NAMALWA (cell line): ENCODE data around the gene USH1C.
A peak's percentile ranks its signal among the peaks of the same experiment; 100 is the strongest.

Experiments
- DNase-seq: peaks from one replicate; pipeline ENCODE4 v3.0.0-alpha.2; 2015; ENCODE audit warnings: low spot score

USH1C gene

DNA sequence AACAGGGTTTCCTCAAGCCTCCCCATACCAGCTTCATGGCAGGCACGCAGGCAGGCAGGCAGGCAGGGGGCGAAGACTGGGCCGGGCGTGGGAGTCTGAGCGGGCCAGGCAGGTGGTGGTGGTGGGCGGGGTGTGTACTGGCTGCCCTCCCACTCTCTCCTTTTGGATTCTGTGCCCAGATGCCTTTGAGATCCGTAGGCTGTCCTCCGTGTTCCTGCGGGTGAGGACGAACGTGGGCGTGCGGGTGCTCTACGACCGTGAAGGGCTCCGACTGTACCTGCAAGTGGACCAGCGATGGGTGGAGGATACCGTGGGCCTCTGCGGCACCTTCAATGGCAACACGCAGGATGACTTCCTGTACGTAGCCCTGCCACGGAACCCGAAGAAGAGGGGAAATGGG is 25.8 kb upstream of the USH1C start:
- DNase-seq: no peak

GRCh38 chr11:17568944-17569343 is 24.7 kb upstream of the USH1C start:
- no peak for DNase-seq

GRCh38 chr11:17564687-17565042 is 20.4 kb upstream of the USH1C start:
- peak; percentile 33 for DNase-seq

DNA sequence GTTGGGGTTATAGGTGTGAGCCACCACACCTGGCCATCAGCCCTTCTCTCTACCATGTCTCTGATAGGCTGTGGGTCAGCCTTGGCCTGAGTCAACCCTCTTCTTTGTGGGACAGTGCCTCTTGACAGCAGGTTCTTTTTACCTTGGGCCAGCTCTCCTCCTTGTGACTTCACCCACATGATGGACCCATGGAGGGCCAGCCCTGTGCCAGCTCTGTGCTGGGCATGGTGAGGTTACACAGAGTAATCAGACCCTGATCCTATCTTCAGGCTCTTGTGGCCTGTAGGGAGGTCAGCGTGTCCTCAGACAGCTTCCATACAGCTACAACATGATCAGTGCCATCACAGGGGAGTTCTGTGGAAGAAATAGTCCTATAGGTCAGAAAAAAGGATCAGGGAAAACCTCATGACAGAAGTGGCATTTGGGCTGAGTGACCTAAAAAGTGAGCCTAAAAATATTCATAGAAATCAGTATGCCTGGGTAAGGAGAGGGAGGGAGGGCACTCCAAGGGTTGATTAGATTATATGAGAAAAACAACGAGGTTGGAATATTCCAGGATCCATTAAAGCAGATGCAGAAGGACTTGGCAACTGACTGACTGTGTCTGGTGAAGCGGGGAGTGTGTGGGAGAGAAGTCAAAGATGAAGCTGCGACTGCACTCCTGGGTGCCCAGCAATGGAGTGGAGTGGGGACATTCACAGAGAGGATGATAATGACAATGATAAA is 19.9 kb upstream of the USH1C start:
- no peak for DNase-seq

- no peak for DNase-seq
These were observed 19.0 kb upstream of the USH1C start for GRCh38 chr11:17563231-17563646.

DNA sequence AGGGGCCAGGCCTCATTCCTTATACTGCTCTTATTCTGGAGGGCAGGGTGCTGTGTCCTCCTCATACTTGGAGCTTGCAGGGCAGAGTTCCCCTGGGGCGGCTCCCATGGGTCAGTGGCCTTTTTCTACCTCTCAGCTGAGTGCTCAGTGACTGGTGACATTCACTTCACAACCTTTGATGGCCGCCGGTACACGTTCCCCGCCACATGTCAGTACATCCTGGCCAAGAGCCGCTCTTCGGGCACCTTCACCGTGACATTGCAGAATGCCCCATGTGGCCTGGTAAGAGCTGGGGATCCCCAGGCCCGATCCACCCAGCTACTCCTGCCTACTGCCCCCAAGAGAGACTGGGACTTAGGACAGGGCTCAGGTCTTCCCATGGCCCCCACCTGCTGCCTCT is 17.3 kb upstream of the USH1C start:
- no peak for DNase-seq

DNA sequence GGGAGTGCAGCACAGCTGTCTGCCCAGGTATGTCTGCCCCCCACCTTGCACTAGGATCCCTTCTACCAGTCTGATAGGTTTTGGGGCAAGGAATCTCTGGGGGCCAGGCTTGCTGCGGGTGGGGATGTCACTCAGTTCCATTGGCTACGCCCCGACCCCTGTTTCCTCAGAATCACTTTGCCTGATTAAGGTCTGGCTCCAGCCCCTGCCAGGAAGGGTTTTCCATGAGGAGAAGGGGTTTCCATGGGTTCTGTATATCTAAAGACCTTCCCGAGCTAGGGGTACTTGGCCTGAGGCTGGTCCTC is 16.8 kb upstream of the USH1C start:
- DNase-seq: no peak

DNA sequence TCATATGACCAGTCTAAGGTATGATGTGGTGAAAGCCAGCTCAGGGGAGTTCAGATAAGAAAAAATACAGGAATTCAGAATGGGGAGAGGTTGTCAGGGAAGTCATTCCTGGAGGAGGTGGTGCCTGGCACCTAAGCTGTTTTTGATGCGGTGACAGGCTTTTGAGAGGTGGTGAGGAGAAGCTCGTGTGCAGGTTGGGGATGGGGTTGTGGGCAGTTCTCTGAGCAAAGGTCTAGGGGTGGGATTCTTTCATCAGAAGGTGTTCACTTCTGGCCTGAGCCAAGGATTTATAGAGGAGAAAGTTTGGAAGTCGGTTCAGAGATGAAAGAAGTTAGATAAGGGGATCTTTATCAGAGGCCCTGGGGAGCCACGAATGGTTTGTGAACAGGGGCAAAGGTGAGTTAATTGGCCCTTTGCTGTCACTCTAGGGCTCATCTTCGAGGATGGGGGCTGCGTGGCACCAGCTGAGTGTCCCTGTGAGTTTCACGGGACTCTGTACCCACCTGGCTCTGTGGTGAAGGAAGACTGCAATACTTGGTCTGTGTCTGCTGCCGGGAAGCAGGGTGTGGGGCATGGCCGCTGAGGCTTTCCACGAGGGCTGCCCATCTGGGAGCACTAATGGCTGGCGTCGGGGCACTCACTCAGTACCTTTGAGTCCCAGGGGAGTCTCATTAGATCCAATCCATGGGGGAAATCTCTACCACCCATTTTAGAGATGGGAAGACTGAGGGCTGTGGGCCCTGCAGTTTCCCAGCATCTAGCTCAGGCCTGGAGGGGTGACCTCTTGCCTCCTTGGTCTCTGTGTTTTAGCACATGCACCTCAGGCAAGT is 16.3 kb upstream of the USH1C start:
- DNase-seq: no peak

DNA sequence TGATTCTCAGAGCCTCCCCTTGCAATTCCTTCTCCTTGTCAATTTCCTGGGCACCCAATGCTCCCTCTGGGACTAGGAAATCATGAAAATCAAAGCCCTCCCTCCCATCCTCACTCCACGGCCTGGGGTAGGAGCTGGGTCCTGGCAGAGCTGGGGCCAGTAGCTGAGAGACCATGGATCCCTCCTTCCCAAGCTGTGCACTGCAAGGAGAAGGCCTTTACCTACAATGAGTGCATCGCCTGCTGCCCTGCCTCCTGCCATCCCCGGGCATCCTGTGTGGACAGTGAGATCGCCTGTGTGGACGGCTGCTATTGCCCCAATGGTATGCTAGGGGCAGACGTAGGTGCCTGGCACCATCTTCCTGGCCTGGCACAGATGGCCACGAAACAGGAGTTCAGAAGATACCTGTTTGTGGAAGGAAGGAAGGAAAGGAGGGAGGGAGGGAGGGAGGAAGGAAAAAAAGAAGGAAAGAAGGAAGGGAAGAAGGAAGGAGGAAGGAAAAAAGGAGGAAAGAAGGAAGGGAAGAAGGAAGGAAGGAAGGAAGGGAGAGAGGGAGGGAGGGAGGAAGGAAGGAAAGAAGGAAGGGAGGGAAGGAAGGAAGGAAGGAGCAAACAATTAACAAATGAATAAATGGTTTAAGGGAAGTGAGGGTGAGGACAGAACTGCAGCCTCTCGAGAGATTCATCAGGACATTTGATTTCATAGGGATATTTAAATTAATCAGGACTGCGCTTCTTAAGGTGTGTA is 15.3 kb upstream of the USH1C start:
- DNase-seq: no peak

DNA sequence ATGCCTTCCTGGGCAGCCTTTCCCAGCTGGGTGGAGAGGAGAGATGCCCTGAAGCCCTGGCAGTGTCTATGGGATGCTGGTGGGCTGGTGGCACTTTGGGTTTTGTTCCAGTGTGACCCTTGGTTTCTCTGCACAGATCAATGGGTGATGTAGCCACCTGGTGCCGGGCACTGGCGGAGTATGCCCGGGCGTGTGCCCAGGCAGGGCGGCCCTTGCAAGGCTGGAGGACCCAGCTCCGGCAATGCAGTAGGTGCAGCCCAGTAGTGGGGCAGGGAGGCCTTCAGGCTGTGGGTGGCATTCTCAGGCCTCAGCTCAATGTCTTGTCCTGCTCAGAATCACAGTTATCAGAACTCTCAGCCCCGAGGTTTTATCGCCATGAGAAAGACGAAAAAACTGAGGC is 14.7 kb upstream of the USH1C start:
- no peak for DNase-seq

DNA sequence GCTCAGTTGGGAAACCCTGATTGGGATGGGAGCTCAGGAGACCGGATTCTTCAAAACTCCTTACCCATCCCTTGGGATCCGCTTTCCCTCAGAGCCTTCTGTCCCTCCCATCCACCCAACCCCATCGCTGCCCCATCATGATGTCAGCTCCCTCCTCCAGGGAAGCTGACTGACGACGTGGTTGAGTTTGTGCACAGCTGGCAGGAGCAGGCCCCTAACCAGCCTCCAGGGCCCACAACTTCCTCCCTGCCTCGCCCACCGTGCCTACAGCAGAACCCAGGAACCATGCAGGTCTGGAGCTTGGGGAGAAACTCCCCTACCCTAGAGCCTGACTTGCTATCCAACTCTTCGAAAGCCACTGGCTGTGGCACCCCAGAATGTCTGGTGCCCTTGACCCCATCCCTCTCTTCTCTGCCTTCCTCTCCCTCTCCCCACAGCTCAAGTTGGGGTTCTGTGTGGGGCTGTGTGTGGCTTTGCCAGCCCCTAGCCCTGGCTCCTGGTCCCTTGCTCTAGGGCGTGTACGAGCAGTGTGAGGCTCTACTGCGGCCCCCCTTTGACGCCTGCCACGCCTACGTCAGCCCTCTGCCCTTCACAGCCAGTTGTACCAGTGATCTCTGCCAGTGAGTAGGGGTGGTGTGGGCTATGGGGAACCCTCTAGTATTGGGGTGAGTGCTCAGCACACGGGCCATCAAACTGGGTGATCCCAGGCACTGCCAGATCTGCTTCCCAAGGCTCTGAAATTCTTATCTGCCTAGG is 14.0 kb upstream of the USH1C start:
- DNase-seq: no peak

GRCh38 chr11:17556999-17557398 is 12.8 kb upstream of the USH1C start:
- DNase-seq: no peak

GRCh38 chr11:17554487-17554886 is 10.3 kb upstream of the USH1C start:
- peak; percentile 25 for DNase-seq

DNA sequence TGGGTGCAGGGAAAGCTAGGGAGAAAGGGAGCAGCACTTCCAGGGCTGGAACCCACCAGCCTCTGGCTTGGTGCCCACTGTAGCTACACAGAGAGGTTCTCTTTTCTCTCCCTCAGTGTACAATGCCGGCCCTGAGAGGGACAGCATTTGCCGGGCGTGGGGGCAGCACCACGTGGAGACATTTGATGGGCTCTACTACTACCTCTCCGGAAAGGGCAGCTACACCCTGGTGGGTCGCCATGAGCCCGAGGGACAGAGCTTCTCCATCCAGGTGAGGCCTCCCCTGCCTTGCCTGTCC is 9.0 kb upstream of the USH1C start:
- DNase-seq: no peak

DNA sequence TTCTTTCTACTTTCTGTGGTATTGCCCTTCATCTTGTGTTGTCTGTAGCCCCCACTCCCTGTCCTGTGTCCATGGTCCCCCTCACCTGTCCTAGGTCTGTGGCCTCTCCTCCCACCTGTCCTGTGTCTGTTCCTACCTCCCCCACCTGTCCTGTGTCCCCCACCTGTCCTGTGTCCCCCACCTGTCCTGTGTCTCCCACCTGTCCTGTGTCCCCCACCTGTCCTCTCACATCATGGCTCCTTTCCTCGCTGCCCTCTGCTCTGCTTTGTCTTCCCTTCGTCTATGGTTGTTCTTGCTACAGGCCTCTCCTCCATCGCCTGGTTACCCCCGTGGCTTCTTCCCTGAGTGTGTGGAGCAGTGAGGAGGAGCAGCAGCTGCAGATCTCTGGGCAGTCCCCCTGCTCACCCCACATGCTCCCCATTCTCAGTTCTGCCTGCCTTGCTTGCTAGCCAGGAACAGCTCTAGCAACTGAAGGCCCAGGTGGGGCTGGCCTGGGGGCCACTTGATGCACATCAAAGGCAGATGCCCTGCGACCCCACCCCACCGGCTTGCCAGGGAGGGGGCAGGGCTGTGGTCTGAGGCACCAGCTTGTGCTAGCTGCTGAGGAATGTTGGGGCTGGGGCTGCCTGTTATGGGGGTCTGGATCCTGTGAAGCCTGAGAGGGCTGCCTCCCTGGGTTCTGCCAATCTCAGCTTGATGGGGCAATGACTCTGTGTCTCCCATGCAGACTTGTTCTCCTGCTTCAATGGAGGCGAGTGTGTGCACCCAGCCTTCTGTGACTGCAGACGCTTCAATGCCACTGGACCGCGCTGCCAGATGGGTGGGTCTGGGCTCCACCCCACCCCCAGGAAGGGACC is 8.4 kb upstream of the USH1C start:
- no peak for DNase-seq

- no peak for DNase-seq
These were observed 7.8 kb upstream of the USH1C start for GRCh38 chr11:17552041-17552355.

GRCh38 chr11:17551347-17552040 is 7.3 kb upstream of the USH1C start:
- no peak for DNase-seq

GRCh38 chr11:17550450-17551346 is 6.5 kb upstream of the USH1C start:
- DNase-seq: no peak

DNA sequence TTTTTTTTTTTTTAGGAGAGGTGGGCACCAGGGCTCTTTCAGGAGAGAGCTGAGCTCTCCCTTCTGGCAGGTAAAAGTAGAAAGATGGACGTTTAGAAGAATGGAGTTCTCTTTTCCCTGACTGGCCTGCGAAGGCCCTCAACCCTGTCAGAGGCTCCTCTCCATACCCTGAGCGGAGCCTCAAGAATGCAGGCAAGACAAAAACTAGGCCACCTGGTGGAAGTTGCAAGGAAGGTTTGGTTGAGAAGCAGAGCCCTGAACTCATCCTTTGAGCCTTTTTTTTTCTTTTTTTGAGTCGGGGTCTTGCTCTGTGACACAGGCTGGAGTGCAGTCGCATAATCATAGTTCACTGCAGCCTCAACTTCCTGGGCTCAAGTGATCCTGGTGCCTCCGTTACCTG is 4.2 kb upstream of the USH1C start:
- DNase-seq: peak; percentile 44

GRCh38 chr11:17547932-17548331 is 3.7 kb upstream of the USH1C start:
- DNase-seq: no peak
